LNCaP clone FGC (cell line): ENCODE results near the gene SLC17A5.
A peak's percentile ranks its signal among the peaks of the same experiment; 100 is the strongest.

Experiments
- DNase-seq: peaks from one replicate; pipeline ENCODE4 v3.0.0-alpha.2; 2011; ENCODE audit warnings: low read depth
- H3K4me3 ChIP-seq: 2 replicates; pipeline ENCODE4 v1.5.1; 2011; ENCODE audit warnings: mild to moderate bottlenecking, low read depth, low read length, control low read depth
- TF ChIP-seq, protein P1 (sequence below): IDR thresholded peaks from 2 replicates; pipeline ENCODE4 v1.5.1; 2012; ENCODE audit warnings: mild to moderate bottlenecking; ENCODE audit not compliant: control insufficient read depth, insufficient read depth; ENCODE audit errors: extremely low read depth

SLC17A5 gene

GRCh38 chr6:73648166-73648565 is 5.6 kb downstream of the SLC17A5 start:
- TF ChIP-seq, protein P1, sequence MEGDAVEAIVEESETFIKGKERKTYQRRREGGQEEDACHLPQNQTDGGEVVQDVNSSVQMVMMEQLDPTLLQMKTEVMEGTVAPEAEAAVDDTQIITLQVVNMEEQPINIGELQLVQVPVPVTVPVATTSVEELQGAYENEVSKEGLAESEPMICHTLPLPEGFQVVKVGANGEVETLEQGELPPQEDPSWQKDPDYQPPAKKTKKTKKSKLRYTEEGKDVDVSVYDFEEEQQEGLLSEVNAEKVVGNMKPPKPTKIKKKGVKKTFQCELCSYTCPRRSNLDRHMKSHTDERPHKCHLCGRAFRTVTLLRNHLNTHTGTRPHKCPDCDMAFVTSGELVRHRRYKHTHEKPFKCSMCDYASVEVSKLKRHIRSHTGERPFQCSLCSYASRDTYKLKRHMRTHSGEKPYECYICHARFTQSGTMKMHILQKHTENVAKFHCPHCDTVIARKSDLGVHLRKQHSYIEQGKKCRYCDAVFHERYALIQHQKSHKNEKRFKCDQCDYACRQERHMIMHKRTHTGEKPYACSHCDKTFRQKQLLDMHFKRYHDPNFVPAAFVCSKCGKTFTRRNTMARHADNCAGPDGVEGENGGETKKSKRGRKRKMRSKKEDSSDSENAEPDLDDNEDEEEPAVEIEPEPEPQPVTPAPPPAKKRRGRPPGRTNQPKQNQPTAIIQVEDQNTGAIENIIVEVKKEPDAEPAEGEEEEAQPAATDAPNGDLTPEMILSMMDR: no peak
- H3K4me3 ChIP-seq: no peak overlapping the region
- no peak for DNase-seq

DNA sequence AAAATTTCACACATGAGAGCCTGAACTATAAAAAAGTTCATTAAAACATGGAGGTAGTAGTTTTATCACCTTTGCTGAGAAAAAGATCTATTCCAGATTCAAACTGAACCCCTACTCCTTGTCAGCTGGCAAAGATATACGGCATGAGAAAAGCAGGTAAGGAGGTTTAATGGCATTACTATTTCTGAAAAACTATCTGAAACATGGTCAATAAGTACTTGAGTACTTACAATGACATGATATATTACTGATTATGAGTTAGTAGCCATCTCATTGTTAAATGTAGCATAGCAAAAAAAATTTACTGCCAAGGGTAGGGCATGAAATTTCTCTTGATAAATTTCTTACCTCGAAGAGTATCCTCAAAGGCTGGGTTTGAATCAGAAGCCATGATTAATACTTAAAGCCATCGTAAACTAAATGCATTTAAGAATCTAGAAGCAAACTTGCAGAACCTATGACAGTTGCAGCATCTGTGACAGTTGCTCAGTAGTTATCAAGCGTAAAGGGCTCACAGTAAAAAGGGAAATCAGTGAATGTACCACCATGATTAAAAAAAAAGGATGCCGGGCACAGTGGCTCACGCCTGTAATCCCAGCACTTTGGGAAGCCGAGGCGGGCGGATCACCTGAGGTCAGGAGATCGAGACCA is 8.7 kb downstream of the SLC17A5 start:
- peak overlapping the region; percentile 37 for H3K4me3 ChIP-seq
- DNase-seq: no peak
- TF ChIP-seq, protein P1: no peak

DNA sequence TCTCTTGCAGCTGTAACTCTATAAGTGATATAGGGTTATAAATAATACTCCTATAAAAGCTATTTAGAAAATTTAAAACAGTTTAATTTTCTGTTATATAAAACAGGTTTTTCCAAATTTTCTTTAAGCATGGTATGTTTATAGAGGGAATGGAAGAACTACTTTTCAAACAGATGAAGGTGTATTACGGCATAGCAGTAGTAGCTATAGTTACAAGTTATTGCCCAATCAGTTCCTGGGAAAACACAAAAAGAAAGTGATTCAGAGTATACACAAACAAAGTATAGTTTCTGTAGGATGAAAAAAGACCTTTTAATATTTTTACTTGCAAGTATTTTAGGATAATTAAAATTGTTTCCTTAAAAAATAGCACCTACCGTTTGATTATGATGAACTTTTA is 9.8 kb downstream of the SLC17A5 start:
- DNase-seq: no peak
- no peak overlapping the region for H3K4me3 ChIP-seq
- TF ChIP-seq, protein P1: no peak

GRCh38 chr6:73642530-73642929 is 11.3 kb downstream of the SLC17A5 start:
- no peak overlapping the region for H3K4me3 ChIP-seq
- TF ChIP-seq, protein P1: no peak
- no peak for DNase-seq

- TF ChIP-seq, protein P1: no peak
- no peak for DNase-seq
- H3K4me3 ChIP-seq: no peak overlapping the region
Observed at GRCh38 chr6:73640179-73640750, 13.5 kb downstream of the SLC17A5 start.

- H3K4me3 ChIP-seq: no peak overlapping the region
- TF ChIP-seq, protein P1: no peak
- no peak for DNase-seq
Observed at GRCh38 chr6:73639040-73639439, 14.8 kb downstream of the SLC17A5 start.

DNA sequence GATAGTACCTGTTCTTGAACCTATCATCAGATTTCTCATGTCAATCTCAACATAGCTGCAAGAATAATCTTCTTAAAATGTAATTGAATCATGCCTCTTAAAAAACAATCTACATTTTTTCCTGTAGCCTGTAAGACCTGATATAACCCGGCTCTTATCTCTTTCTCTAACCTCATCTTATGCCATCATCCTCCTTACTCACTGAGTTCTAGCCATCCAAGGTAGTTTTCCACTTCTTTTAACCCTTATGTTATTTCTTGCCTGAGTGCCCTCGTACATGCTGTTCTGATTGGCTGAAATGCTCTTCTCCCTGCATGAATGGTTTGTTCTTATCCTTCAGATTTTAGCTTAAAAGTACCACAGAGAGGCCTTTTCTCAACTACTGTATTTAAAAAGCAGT is 16.4 kb downstream of the SLC17A5 start:
- DNase-seq: no peak
- no peak overlapping the region for H3K4me3 ChIP-seq
- TF ChIP-seq, protein P1: no peak
